Measurements from ENCODE around the gene DOCK1.

Gene DOCK1

DNA sequence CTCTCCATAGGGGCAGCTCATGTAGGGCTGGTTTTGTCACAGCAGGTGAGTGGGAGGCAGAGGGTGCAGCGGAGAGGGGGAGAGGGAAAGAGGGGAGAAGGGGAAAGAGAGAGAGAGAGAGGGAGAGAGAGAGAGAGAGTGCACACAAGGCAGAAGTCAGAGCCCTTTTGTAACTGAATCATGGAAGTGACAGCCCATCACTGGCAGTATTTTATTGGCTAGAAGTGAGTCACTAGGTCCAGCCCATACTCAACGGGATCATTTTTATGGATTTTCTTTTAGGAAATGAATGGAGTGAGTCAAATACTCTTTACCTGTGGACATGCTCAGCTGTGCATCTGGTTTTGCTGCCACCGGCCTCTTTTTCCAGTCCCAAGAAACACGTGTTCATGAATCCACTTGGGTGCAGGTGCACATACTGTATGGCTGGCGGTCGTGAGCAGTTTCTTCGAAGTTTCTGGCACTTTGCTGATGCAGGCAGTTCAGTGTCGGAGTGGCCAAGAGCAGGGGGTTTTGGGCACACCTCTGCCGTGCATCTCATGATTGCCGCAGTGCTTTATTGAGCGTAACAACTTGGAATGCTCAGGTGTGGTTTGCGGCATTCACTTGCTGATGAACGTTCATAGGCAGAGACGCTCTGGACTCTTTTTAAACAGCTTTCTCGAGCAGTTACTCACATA is 40.3 kb downstream of the DOCK1 start:
- intact Hi-C loops (cut with DNase I), result no loop called here
- DNase-seq, result peak in 1 of 10 donors; percentile 41

DNA sequence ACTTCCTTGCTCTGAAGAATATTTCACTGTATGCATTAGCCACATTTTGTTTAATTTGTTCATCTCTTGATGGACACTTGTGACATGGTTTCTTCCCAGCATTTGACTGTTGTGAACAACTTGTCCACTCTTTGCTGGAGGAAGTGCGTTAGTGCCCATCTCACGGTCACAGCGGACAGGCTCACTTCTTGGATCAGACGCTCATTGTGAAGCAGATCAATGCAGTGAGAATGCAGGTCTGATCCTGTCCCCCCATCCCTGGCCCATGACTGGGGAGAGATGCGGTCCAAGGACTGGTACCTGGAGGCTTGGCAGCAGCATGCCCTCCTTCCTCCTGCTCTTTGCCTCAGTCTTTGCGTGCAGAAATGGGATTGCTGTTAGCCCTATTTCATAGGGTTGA is 41.5 kb downstream of the DOCK1 start:
- peak in 1 of 10 donors; percentile 33 for DNase-seq
- intact Hi-C loops (cut with DNase I), result no loop called here

DNA sequence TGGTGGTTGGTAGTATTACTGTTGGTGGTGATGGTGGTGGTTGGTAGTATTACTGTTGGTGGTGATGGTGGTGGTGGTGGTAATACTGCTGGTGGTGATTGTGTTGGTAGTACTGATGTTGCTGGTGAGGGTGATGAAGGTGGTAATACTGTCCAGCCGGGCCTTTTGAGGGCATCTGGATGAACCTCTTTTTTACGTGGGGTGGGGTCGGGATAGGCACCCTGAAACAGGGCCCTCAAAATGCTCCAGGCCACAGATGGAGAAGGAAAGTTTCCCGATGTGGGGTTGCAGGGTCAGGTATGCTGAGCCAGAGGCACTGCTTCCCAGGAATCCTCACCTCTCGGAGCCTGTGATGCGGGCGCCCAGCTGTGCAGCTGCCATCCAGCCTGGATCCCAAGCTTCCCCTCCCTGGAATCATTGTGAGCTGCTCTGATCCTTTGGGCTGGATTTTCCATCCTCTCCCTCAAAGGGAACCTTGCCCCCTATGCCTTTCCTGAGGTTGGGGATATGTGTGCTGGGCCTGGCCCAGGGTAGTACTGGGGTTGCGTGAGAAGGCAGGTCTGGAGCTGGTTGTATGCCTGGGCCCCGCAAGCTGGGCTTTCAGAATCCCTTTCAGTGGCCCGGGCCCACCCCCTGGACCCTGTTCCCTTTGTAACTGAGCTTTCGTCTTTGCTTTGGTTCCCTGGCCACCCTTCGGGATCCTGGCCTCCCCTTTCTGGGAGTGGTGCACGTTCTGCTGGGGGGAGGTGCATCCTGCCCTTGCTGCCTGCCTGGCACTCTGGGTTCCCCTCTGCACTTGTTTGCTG is 43.3 kb downstream of the DOCK1 start:
- DNase-seq, result peak in 1 of 10 donors; percentile 24
- intact Hi-C loops (cut with DNase I), result no loop called here

DNA sequence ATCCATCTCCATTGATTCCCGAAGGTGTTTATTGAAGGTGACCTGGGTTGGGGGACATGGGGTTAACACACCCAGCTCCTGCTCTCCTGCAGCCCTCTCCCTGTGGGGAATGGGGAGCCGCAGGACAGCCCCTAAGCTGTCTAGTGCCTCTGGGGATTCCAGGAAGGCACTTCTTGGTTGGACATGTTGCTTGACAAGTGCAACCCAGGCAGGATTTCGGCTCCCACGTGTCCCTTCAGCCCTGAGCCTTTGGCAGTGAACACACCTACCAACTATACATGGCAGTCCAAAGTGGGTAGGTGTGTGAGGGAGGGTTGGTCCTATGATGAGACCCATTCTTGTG is 43.9 kb downstream of the DOCK1 start:
- intact Hi-C loops (cut with DNase I), result no loop called here
- DNase-seq, result no peak

DNA sequence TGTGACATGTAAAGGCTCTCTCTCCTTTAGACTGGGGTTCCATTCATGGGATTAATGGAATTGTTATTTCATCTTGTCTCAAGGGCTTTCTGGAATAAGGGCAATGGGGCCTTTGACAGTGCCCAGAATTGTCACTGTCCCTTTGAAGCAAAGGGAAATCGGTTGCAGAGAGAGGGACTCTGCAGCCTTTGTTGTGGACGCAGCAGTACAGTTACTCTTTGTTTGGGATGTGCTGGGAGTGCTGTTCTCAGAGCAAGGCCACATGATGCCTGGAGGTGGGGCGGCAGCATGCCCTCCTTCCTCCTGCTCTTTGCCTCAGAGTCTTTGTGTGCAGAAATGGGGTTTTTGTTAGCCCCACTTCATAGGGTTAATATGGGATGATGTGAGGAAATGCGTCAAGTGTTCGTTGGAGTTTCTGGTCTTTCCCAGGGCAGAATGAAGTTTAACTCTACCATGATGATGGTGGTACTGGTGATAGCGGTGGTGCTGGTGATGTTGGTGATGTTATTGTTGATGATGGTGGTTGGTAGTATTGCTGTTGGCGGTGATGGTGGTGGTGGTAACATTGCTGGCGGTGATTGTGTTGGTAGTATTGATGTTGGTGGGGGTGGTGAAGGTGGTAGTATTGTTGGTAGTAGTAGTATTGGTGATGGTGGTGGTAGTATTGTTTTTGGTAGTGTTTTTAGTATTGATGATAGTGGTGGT is 45.3 kb downstream of the DOCK1 start:
- DNase-seq, result peak in 9 of 10 donors; percentile 43 to 96 (median 72)
- intact Hi-C loops (cut with DNase I), result no loop called here

DNA sequence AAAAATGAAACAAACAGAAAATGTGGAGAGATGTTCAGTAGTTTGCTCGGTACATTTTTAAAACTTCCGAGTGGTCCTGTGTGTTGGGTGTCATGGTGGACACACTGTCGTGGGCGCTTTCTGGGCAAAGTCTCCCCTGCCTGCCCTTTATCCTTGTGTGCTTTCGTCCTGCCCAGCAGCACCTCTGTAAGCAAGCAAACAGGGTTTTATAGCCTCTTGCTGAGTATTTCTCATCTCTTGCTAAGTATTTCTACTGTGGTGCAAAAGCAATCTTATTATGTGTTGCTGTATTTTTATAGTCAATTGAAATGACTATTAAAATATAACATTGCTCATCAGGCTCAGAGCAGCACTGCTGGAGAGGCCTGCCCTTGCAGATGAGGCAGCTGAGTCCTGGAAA is 48.7 kb downstream of the DOCK1 start:
- intact Hi-C loops (cut with DNase I), result no loop called here

DNA sequence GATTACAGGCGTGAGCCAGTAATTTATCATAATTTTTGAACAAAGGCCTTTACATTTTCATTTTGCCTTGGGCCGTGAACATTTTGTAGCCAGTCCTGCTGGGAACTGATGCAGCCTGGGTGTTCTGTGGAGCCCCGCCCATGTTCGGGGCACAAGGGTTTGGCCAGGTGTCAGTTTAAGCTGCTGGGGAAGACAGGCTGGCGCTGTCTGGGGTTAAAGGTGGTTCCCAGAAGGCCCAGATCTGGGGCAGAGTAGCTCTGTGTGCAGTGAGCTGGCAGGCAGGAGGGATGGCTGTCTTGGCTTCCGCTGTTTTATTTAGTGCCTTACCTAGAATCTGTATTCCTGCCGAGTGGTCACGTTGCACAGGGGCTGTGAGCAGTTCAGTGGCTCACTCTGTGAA is 50.2 kb downstream of the DOCK1 start:
- DNase-seq, result peak in 1 of 10 donors; percentile 76
- intact Hi-C loops (cut with DNase I), result no loop called here

More for the DNA sequence above, 48.7 kb downstream of the DOCK1 start:
- DNase-seq, result peak in 1 of 10 donors; percentile 28

DNA sequence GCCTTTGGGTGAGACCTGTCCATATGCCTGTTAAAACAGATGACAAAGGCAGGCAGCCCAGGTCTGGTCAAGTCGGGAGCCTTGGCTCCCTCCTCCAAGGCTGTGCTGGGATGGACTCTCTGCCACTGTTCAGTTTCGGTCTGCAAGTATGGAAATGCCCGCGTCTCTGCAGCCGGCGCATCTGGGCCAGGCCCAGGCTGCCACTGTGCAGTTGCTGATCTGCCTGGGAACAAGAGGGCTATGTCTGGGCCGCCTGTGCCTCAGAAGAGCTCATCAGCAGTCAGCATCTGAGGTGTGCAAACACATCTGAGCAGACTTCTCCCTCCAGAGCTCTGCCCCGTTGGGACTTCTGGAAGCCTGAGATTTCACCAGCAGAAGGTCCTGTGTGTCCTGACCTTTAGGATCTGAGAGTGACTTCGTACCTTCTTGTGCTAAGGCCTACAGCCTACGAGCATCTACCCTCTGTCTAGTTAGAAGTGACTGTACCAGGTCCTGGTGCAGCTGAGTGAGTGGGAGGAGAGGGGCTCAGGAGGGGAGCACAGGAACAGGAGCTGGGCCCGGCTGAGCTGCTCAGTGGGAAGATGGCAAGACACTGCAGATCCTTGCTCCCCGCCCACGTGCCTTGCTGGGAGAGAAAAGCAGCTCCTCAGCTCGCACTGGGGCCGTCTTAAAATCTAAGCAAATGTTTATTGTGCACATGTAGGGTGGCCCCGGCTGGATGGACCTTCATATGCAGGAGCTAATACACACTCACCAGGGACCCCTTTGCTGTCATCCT is 50.9 kb downstream of the DOCK1 start:
- DNase-seq, result peak in 8 of 10 donors; percentile 29 to 95 (median 50)
- intact Hi-C loops (cut with DNase I), result no loop called here

DNA sequence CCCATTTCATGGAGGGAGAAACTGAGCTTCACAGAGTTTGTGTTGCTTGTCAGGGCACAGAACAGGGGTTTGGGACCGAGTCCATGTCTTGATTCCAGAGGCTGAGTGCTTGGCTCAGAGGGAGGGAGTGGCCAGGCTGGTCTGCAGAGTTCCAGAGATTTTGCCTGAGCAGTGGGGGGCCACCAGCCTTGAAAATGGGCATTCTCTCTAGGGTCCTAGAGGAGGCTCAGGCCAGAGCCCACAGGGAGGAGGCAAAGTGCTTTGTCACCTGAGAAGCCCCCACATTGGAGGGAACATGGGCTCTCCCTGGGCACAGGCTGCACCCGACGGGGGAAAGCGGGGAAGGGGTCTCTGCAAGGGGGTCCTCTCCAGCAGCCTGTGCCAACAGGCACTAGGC is 51.5 kb downstream of the DOCK1 start:
- DNase-seq, result peak in 1 of 10 donors; percentile 57
- intact Hi-C loops (cut with DNase I), result no loop called here

DNA sequence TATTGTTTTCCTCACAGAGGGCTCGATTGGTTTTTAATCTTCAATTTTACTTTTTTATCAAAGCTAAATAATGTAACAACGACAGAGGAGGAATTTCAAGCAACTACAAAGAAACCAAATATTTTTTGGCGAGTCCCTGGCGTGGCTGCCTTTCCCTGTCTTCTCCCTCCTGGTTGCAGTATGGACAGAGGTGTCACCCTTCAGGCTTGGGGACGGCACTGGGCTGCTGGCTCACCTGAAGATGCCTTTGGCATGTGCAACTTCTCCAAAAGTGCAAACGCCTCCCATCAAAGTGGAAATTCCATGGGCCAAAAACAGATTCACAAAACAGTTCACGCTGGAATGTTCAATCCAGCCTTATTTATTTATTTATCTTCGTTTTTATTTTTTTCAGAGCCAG is 51.9 kb downstream of the DOCK1 start:
- DNase-seq, result peak in 1 of 10 donors; percentile 64
- intact Hi-C loops (cut with DNase I), result no loop called here

DNA sequence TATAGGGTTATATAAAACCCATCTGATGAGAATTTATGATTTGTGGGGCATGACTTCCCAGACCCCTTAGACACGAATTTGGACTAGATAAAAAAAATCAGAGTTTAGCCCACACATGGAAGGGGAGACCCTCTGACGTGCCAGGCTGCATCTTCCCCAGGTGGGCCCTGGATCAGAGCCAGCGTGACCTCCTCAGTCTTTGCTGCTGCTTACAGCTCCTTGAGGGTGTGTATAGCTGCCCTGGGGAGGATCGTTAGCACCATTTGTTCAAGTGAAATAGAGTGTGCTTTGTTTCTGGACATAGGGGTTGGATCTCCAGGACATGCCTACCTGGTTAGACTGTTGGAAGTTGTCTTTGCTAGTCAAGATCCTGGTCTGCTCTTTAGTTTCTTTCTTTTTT is 54.2 kb downstream of the DOCK1 start:
- intact Hi-C loops (cut with DNase I), result no loop called here
- peak in 1 of 10 donors; percentile 28 for DNase-seq

DNA sequence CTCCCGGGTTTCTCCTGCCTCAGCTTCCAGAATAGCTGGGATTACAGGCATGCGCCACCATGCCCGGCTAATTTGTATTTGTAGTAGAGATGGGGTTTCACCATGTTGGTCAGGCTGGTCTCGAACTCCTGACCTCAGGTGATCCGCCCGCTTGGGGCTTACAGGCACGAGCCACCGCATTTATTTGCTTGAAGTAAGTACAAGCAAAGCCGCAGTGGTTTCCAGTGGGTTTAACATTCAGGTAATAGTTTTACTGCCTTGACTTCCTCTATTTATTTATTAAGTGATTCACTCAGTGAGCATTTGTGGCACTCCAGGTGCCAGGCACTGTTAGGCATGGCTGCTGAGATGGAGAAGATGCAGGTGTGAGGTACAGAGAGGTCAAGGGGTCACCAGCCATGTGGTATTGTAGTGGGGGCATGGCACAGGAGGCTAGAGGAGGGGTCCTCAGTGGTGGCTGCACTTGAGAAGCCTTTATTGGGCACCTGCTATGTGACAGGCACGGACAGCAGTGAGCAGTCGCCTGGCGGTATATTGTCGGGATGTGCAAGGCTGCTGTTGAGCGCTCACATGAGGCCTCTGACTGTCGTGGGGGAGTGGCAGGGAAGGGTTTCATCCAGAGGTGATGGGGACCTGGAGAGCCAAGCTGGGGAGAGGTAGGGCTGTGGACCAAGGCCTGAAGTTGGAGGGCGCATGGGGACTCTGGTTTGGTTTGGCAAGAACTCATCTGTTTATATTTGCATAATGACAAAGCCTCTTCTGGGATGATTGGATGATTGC is 54.9 kb downstream of the DOCK1 start:
- intact Hi-C loops (cut with DNase I), result no loop called here
- peak in 1 of 10 donors; percentile 55 for DNase-seq

DNA sequence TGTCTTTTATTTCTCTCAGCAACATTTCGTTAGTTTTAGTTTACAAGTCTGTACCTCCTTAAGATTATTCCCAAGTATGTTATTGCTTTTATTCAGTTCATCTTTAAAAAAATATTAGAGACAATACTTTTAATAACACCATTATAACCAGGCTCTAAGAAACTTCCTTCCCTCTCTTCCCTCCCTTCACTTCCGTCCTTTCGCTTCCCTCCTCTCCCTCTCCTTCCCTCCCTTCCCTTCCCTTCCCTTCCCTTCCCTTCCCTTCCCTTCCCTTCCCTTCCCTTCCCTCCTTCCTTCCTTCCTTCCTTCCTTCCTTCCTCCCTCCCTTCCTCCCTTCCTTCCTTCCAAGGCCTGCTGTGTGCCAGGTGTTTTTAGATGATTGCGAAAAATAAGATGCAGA is 58.1 kb downstream of the DOCK1 start:
- intact Hi-C loops (cut with DNase I), result no loop called here
- no peak for DNase-seq

DNA sequence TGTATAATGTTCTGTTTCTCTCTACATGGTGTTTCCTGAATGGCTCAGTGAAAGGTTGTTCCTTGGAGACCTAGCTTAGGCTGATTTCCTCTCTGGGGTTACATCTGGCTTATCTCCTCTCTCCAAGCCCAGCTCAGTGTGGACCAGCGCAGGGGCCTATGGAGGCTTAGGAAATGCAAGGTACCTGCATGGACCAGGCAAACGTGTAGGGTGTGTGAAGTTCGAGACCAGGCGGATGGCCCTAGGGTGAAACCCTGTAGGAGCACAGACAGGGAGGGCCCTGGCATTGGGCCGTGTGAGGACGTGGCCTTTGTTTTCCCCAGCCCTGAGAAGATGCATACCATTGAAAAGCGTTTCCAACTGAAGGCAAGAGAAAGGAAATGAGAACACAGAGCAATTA is 59.0 kb downstream of the DOCK1 start:
- intact Hi-C loops (cut with DNase I), result no loop called here

DNA sequence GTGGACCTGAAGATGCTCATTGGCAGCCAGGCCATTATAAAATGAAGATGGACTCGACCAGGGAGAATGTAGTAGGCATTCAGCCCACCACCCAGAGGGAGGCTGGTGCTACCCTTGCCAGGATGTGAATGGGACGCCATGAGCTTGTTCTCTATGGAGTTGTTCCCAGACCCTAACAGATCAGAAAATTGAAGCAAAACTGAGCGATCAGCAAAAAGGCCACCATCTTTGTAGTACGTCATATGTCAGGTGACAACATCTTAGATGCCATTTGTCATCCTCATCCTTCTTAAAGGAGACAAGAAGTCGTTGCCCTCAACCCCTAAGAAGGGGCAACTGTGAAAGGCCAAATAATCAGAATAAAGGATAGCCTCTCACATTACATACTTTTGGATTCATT is 61.7 kb downstream of the DOCK1 start:
- intact Hi-C loops (cut with DNase I), result loop anchor here (5.0 kb wide), 1 partner anchor 60 kb away; the partner anchor contains the start of gene DOCK1

More for the DNA sequence above, 59.0 kb downstream of the DOCK1 start:
- DNase-seq, result no peak

DNA sequence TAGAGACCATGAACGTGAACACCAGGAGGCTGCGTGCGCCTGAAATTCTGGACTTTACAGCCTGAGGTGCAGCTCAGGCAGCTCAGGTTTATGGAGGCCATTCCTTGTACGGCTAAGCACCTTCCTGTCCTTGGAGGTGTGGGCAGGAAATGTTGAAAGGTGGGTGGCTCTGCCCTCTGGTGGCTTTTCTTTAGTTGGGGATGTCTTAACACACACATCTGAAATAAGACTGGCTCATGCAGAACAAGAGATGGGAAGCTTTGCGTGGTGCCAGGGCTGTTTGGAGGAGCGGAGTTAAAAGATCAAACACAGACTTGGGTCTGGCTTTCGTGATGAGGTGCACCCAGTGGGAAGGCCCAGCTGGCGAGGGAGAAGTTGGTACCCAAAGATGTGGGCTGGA is 64.1 kb downstream of the DOCK1 start:
- peak in 2 of 10 donors; percentile 30 to 89 for DNase-seq

More for the DNA sequence above, 61.7 kb downstream of the DOCK1 start:
- no peak for DNase-seq

DNA sequence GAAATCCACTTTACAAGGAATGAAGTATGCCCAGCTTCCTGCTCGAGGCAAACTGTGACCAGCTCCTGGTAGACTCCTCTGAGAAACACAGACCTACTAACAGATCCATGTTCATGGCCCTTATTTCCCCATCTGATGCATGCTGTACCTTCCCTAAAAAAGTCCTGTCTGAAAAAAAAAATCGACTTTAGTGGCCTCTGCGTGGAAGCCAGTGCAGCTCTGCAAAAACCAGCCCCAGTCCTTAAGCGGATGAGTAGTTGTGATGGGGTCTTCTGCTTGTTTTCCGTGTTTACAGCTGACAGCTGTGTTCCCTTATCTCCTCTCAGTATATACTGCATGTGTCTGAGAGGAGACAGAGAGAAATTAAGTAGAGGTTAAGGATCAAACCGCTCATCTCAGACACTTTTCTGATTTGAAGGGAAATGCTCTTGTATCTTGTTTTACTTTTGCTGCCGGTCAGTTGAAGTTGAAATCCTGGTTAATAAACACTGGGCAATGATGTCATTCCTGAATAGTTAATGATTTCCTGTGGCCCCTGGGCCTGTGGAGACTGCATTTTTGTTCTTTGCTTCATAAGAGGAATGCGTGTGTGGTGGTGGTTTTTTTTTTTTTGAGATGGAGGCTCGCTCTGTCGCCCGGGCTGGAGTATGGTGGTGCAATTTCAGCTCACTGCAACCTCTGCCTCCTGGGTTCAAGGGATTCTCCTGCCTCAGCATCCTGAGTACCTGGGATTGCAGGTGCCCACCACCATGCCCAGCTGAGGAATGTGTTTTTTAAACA is 67.6 kb downstream of the DOCK1 start:
- no peak for DNase-seq

More for the DNA sequence above, 64.1 kb downstream of the DOCK1 start:
- intact Hi-C loops (cut with DNase I), result loop anchor here (5.0 kb wide), 1 partner anchor 62 kb away; the partner anchor contains the start of gene DOCK1

DNA sequence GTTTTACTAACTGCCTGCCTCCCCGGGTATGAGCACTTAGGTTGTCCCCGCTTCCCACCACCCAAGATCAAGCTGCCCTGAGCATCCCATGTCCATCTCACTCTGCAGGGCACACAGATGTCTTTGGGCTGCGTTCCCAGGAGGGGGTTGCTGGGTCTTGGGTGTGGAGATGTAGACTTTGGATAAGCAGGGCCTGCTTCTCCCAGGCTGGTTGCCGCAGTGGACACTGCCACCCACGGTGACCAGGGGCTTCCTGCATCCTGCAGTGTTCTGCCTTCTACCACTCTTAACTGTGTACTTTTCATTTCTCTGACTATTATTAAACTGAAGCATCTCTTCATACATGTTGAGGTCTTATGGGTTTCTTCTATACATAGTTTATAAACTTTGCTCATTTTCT is 70.0 kb downstream of the DOCK1 start:
- peak in 5 of 10 donors; percentile 23 to 92 (median 39) for DNase-seq
- intact Hi-C loops (cut with DNase I), result no loop called here

More for the DNA sequence above, 67.6 kb downstream of the DOCK1 start:
- intact Hi-C loops (cut with DNase I), result no loop called here

DNA sequence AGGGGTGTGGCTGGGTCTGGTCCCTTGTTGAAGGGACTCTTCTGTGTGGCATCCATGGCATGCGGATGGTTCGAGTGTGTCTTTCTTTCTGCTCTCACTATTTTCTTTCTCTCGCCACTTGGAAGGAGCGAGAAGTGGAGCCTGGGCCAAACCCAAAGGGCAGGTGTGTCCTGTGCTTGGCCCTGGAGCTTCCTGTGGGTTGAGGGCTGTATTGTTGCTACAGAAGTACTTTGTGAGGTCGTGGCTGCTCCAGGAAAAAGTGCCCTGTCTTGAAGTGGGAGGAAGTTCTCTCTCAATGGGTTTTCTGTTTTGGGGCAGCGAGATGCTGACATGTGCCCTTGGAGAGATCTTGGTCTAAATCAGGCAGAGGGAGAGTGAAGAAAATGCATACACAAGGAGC is 72.0 kb downstream of the DOCK1 start:
- DNase-seq, result no peak
- intact Hi-C loops (cut with DNase I), result no loop called here

All from posterior cingulate gyrus (tissue), 11 donors.